Type B pancreatic cell (in vitro differentiated cells): ENCODE measurements around the gene CST5. TPM values are rescaled to one million over a fixed set of nuclear protein-coding genes. Genes with fewer than 3 reads are reported as not detected.
"Not testable (repeated sequence)": the region's sequence is repeated elsewhere in the genome, so short reads cannot be mapped to it uniquely, and the experiment has no call there.

Source experiments
- DNase-seq: peaks from one replicate; pipeline ENCODE4 v3.0.0; 2021; ENCODE audit warnings: mixed read lengths; ENCODE audit not compliant: unreplicated experiment; ENCODE audit errors: extremely low spot score
- H3K27ac Mint-ChIP-seq: 2 replicates; pipeline ENCODE4 v1.8.0; 2021; ENCODE audit warnings: mild to moderate bottlenecking, mixed read lengths
- H3K27me3 Mint-ChIP-seq: 2 replicates; pipeline ENCODE4 v1.8.0; 2021; ENCODE audit warnings: mixed read lengths
- H3K36me3 Mint-ChIP-seq: 2 replicates; pipeline ENCODE4 v1.8.0; 2021; ENCODE audit warnings: mixed read lengths
- H3K4me1 Mint-ChIP-seq: one replicate; pipeline ENCODE4 v1.8.0; 2021; ENCODE audit warnings: mixed read lengths; ENCODE audit not compliant: unreplicated experiment
- H3K4me3 Mint-ChIP-seq: 2 replicates; pipeline ENCODE4 v1.8.0; 2021; ENCODE audit warnings: mild to moderate bottlenecking, mixed read lengths
- H3K9me3 Mint-ChIP-seq: 2 replicates; pipeline ENCODE4 v1.8.0; 2021; ENCODE audit warnings: mixed read lengths
- CTCF ChIP-seq: fragments of 200-600 bp; sonication (generic); conservative IDR thresholded peaks from 2 replicates; pipeline ENCODE4 v1.5.0; 2021; ENCODE audit warnings: antibody characterized with exemption, mild to moderate bottlenecking
- total RNA-seq: library from RNA; stranded (reverse); gene quantifications from 2 replicates; pipeline ENCODE4 v1.2.1, GENCODE V29; 2021; ENCODE audit warnings: low replicate concordance

Gene CST5
- total RNA-seq, 1 donor from 2014 or later = not detected

GRCh38 chr20:23918896-23919295, 39.3 kb upstream of the CST5 start:
- peaks cover 15% of the 10 kb centered on the region for H3K27me3 Mint-ChIP-seq
- DNase-seq = no peak
- H3K27ac Mint-ChIP-seq = no peak overlapping the region
- TF ChIP-seq CTCF = no peak
- H3K4me1 Mint-ChIP-seq = peaks cover 5% of the 10 kb centered on the region
- H3K4me3 Mint-ChIP-seq = no peak overlapping the region
- H3K36me3 Mint-ChIP-seq = no peaks in the 10 kb centered on the region
- no peaks in the 10 kb centered on the region for H3K9me3 Mint-ChIP-seq

DNA sequence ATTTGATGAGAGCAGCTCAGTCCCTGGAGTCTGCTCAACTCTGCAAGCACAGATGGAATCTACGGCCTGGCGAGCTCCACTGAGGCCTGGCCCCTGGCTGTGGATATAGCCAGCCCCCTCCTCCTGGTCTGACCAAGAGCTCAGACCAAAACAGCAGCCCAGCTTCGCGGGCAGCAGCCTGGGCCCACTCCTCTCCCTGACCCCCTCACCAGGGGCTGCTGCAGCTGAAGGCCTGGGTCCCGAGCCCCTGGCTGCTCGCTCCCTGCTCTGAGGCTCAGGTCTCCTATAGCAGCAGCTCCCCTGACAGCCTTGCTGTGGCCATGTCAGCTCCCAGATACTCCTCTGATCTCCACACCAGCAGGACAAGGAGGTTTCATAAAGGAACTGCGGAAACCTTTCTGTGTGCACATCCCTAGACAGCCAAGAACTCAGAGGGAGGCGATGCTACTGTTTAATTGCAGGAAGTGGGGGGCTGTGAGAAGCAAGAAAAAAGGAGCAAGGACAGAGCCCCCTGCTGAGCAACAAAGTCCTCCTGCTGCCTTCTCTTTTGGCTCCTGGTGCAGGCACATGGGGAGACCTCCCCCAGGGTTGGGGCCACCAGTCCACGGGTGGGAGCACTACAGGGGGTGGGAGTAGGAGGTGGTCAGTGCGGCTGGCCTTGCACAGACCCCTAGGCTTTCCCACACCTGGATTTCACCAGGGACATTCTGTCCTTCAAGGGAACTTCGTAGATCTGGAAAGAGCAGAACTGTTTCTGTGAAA, 38.7 kb upstream of the CST5 start:
- Mint-ChIP-seq H3K4me1 (peaks cover 5% of the 10 kb centered on the region), H3K4me3 (no peak overlapping the region), H3K36me3 (no peaks in the 10 kb centered on the region), H3K27me3 (peaks cover 15% of the 10 kb centered on the region), H3K9me3 (no peaks in the 10 kb centered on the region), H3K27ac (no peak overlapping the region)
- no peak for TF ChIP-seq CTCF
- no peak for DNase-seq

- Mint-ChIP-seq H3K4me3 (no peak overlapping the region), H3K9me3 (no peaks in the 10 kb centered on the region), H3K36me3 (no peaks in the 10 kb centered on the region), H3K27ac (no peak overlapping the region), H3K4me1 (peaks cover 5% of the 10 kb centered on the region), H3K27me3 (peaks cover 15% of the 10 kb centered on the region)
- TF ChIP-seq CTCF = no peak
- DNase-seq = no peak
Measured at GRCh38 chr20:23917024-23917725, 37.6 kb upstream of the CST5 start.

DNA sequence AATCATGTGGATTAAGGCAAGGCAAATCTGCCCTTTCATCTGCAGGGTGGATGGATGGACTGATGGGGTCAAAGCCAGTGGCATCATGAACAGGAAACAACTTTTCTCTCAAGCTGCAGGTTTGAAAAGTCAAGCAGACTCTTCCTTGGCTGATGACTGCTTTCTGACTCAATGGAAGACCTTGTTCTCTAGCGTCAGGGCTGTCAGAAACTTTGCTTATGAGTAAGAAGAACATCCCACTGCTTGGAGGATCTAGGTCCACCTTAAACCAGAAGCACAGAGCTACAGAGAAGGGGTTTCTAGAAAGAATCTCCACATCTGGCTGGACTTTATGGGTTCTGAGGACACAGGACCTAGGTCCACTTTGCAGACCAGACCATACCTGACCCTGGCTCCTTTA, 36.3 kb upstream of the CST5 start:
- Mint-ChIP-seq H3K27me3 (peaks cover 15% of the 10 kb centered on the region), H3K9me3 (no peaks in the 10 kb centered on the region), H3K36me3 (no peaks in the 10 kb centered on the region), H3K27ac (no peak overlapping the region), H3K4me1 (peaks cover 3% of the 10 kb centered on the region), H3K4me3 (no peak overlapping the region)
- no peak for TF ChIP-seq CTCF
- DNase-seq = no peak

DNA sequence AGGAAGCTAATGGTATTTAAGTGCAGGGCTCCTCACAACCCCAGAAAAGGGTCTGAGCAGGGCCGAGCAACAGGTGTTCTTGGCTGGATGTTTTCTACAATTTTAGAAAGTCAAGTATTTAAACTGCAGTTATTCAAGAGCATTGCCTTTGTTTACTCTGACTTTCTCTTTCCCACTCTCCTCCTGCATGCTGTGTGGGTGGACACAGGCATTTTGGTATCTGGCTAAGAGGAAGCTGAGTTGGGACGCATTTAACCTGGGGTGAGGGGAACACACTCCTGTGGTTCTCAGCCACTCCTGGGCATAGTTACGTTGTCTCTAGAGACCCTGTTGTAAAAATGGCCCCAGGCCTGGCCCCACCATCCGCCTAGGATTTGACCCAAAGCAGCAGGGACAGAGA, 34.9 kb upstream of the CST5 start:
- DNase-seq, H3K27ac Mint-ChIP-seq, H3K27me3 Mint-ChIP-seq, H3K4me1 Mint-ChIP-seq, H3K9me3 Mint-ChIP-seq, H3K4me3 Mint-ChIP-seq, H3K36me3 Mint-ChIP-seq: not testable (repeated sequence)

- TF ChIP-seq CTCF = no peak
- peaks cover 14% of the 10 kb centered on the region for H3K27me3 Mint-ChIP-seq
Measured at GRCh38 chr20:23910210-23910609, 30.7 kb upstream of the CST5 start.

More at GRCh38 chr20:23910210-23910609, 30.7 kb upstream of the CST5 start:
- Mint-ChIP-seq H3K4me3 (no peak overlapping the region), H3K36me3 (no peaks in the 10 kb centered on the region), H3K9me3 (no peaks in the 10 kb centered on the region), H3K4me1 (no peaks in the 10 kb centered on the region), H3K27ac (no peak overlapping the region)
- no peak for DNase-seq
